ENCODE data around the gene AFAP1L2.

DNA sequence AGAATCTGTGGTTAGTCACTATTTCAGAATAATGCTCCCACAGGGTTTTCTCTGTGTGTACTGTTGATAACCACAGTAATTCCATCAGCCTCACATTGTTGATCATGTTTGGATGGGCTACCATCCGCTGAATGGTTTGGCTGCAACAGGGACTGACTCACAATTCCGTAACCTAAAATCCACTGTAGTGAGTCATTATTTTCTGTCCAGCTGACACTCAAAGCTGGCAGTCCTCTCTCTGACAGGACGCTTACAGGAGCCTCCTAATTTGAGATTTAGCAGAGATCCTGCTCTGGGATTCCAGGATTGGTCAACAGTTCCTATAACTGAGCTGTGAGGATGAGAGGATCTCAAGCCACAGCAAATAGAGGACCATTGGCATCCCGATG, 132.5 kb downstream of the AFAP1L2 start:
- TF ChIP-seq, protein P1, sequence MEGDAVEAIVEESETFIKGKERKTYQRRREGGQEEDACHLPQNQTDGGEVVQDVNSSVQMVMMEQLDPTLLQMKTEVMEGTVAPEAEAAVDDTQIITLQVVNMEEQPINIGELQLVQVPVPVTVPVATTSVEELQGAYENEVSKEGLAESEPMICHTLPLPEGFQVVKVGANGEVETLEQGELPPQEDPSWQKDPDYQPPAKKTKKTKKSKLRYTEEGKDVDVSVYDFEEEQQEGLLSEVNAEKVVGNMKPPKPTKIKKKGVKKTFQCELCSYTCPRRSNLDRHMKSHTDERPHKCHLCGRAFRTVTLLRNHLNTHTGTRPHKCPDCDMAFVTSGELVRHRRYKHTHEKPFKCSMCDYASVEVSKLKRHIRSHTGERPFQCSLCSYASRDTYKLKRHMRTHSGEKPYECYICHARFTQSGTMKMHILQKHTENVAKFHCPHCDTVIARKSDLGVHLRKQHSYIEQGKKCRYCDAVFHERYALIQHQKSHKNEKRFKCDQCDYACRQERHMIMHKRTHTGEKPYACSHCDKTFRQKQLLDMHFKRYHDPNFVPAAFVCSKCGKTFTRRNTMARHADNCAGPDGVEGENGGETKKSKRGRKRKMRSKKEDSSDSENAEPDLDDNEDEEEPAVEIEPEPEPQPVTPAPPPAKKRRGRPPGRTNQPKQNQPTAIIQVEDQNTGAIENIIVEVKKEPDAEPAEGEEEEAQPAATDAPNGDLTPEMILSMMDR (IDR thresholded peaks at IDR 0.05; ENCODE audit: low read depth, low read length, poor library complexity, severe bottlenecking): no peak
- no peak for TF ChIP-seq EZH2phosphoT487 (IDR thresholded peaks at IDR 0.05; ENCODE audit: borderline replicate concordance, low read length)
